WERI-Rb-1 (cell line): ENCODE results near the gene SLC7A6.

Source experiments
- DNase-seq: peaks from one replicate; pipeline ENCODE4 v3.0.0-alpha.2; 2020
- H3K27ac ChIP-seq: fragments of 250-450 bp; sonication (Bioruptor Pico); 2 replicates; pipeline ENCODE4 v1.5.1; 2020; ENCODE audit warnings: mild to moderate bottlenecking, moderate library complexity
- H3K27me3 ChIP-seq: fragments of 250-450 bp; sonication (Bioruptor Pico); 2 replicates; pipeline ENCODE4 v1.5.1; 2021; ENCODE audit warnings: mild to moderate bottlenecking, low read depth, moderate library complexity; ENCODE audit not compliant: insufficient read depth, severe bottlenecking
- H3K36me3 ChIP-seq: fragments of 250-450 bp; sonication (Bioruptor Pico); 2 replicates; pipeline ENCODE4 v1.5.1; 2020; ENCODE audit warnings: mild to moderate bottlenecking, moderate library complexity
- H3K4me3 ChIP-seq: 2 replicates; pipeline ENCODE4 v1.5.1; 2011; ENCODE audit warnings: low read depth, mild to moderate bottlenecking, control low read depth, low read length
- H3K9me3 ChIP-seq: fragments of 250-450 bp; sonication (Bioruptor Pico); 2 replicates; pipeline ENCODE4 v1.5.1; 2021; ENCODE audit warnings: mild to moderate bottlenecking, moderate library complexity; ENCODE audit not compliant: severe bottlenecking
- TF ChIP-seq, protein P1 (sequence below): IDR thresholded peaks from 2 replicates; pipeline ENCODE4 v1.5.1; 2011; ENCODE audit warnings: low read depth, mild to moderate bottlenecking, control low read depth, inconsistent platforms, low read length

SLC7A6 gene

DNA sequence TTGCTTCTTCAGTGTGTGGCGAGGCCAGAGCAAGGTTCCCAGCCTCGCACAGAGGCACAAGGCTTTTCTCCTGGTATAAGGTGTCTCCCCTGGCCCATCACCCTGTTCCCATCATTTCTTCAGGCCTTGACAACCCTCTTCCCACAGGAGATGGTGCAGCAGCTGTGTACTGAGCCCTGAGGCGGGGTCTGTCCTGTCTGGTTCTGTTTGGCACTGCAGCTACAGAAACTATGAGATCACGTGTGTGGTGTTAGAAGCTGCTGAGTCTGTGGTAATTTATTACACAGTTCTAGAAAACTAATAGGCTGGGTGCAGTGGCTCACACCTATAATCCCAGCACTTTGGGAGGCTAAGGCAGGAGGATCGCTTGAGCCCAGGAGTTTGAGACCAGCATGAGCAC, 11.9 kb upstream of the SLC7A6 start:
- TF ChIP-seq, protein P1, sequence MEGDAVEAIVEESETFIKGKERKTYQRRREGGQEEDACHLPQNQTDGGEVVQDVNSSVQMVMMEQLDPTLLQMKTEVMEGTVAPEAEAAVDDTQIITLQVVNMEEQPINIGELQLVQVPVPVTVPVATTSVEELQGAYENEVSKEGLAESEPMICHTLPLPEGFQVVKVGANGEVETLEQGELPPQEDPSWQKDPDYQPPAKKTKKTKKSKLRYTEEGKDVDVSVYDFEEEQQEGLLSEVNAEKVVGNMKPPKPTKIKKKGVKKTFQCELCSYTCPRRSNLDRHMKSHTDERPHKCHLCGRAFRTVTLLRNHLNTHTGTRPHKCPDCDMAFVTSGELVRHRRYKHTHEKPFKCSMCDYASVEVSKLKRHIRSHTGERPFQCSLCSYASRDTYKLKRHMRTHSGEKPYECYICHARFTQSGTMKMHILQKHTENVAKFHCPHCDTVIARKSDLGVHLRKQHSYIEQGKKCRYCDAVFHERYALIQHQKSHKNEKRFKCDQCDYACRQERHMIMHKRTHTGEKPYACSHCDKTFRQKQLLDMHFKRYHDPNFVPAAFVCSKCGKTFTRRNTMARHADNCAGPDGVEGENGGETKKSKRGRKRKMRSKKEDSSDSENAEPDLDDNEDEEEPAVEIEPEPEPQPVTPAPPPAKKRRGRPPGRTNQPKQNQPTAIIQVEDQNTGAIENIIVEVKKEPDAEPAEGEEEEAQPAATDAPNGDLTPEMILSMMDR, result no peak
- Histone ChIP-seq H3K27me3 (no peaks in the 10 kb centered on the region), H3K27ac (no peak overlapping the region), H3K36me3 (peaks cover 5% of the 10 kb centered on the region), H3K4me3 (no peak overlapping the region), H3K9me3 (no peaks in the 10 kb centered on the region)
- DNase-seq, result no peak

DNA sequence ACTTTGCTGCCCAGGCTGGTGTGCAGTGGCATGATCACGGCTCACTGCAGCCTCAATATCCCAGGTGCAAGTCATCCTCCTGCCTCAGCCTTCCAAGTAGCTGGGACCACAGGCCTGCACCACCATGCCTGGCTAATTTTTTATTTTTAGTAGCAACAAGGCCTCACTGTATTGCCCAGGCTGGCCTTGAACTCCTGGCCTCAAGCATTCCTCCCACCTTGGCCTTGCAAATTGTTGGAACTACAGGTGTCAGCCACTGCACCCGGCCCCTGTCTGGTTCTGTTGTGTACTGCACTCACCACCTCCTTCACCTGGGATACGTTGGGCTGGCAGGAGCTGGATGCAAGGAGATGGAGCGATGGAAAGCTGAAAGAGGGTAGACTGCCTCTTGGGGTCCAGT, 10.6 kb upstream of the SLC7A6 start:
- Histone ChIP-seq H3K4me3 (no peak overlapping the region), H3K27ac (no peak overlapping the region), H3K9me3 (no peaks in the 10 kb centered on the region), H3K27me3 (no peaks in the 10 kb centered on the region), H3K36me3 (peaks cover 5% of the 10 kb centered on the region)
- DNase-seq, result no peak
- TF ChIP-seq, protein P1, result no peak

DNA sequence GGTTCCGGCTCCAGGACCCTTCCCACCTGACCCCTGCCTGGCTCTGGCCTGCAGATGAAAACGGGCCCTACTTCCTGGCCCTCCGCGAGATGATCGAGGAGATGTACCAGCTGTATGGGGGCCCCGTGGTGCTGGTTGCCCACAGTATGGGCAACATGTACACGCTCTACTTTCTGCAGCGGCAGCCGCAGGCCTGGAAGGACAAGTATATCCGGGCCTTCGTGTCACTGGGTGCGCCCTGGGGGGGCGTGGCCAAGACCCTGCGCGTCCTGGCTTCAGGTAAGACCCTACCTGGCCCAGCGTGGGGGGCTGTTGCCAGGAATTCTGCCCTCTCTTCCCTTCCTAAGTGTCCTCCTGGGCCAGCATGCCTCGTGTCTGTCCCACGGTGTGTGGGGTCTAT, 8.6 kb upstream of the SLC7A6 start:
- Histone ChIP-seq H3K27me3 (no peaks in the 10 kb centered on the region), H3K27ac (no peak overlapping the region), H3K36me3 (peaks cover 2% of the 10 kb centered on the region), H3K4me3 (no peak overlapping the region), H3K9me3 (no peaks in the 10 kb centered on the region)
- TF ChIP-seq, protein P1, result no peak
- DNase-seq, result no peak

DNA sequence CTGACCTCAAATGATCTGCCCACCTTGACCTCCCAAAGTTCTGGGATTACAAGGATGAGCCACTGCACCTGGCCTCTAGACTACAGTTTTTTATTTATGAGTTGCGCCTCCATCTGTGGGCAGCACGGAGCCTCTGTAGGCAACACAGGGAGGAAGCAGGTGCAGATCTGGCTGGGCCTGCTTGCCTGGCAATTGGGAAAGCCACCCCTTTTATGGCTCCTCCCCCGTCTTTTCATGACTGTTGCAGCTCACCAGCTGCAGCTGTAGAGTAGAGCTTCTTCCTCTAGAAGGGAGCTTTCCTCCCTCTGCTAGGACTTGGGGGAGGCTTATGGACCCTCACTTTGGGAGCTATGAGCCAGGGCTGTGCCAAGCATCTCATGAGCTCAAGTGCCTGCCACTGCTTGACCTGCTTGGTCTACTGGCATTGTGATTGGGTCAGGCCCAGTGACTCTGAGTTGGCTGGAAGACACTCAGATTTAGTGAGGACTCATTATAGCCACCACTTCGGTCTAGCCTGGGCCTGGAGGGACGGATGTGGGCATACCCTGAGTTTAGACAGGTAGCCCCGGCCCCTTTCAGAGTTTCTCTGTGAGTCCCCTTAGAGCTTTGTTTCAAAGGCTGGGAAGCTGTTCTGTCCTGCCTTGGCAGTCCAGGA, 6.9 kb upstream of the SLC7A6 start:
- no peak for DNase-seq
- Histone ChIP-seq H3K36me3 (no peaks in the 10 kb centered on the region; the same call in none of the 2 replicates), H3K27ac (no peak overlapping the region), H3K27me3 (no peaks in the 10 kb centered on the region), H3K9me3 (no peaks in the 10 kb centered on the region), H3K4me3 (no peak overlapping the region)
- TF ChIP-seq, protein P1, result no peak

DNA sequence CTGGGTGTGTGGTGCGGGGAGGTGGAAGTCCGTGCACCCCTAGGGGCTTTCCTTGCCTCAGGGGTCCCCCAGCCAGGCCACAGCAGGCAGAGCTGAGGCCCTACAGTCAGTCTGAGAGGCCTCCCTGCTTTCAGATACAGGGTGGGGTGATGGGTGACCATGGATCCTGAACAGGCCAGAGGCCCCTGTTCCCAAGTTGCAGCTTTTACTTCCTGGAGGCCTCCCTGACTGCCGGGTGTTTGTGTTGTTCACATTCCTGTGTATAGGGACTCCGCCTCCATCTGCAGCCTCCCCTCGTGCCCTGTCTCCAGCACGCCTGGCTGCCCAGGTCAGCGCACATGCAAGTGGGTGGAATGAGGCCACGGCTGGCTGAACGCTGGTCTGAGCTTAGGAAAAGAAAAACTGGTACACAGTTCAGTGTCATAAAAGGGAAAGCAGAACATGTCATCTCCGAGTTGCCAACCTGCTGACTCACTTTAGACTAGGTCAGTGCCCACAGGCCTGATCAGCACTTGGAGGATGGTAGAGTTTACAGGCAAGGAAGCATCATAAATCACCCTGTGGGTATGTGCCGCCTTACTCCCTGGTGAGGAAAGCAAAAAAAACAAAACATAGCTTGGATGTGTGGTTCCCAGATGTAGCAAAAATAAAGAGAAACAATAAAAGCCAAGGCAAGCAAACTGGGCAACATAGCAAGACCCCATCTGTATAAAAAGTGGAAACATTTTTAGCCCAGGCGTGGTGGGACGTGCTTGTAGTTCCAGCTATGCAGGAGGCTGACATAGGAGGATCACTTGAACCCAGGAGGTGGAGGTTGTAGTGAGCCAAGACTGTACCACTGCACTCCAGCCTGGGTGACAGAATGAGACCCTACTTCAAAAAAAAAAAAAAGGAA, 6.2 kb upstream of the SLC7A6 start:
- DNase-seq, result no peak
- no peaks in the 10 kb centered on the region for H3K27me3 ChIP-seq
- H3K9me3 ChIP-seq, result no peaks in the 10 kb centered on the region
- H3K36me3 ChIP-seq, result no peaks in the 10 kb centered on the region; the same call in none of the 2 replicates
- H3K4me3 ChIP-seq, result no peak overlapping the region
- no peak overlapping the region for H3K27ac ChIP-seq
- TF ChIP-seq, protein P1, result no peak
